ENCODE measurements around the gene U2AF2.

The U2AF2 gene

DNA sequence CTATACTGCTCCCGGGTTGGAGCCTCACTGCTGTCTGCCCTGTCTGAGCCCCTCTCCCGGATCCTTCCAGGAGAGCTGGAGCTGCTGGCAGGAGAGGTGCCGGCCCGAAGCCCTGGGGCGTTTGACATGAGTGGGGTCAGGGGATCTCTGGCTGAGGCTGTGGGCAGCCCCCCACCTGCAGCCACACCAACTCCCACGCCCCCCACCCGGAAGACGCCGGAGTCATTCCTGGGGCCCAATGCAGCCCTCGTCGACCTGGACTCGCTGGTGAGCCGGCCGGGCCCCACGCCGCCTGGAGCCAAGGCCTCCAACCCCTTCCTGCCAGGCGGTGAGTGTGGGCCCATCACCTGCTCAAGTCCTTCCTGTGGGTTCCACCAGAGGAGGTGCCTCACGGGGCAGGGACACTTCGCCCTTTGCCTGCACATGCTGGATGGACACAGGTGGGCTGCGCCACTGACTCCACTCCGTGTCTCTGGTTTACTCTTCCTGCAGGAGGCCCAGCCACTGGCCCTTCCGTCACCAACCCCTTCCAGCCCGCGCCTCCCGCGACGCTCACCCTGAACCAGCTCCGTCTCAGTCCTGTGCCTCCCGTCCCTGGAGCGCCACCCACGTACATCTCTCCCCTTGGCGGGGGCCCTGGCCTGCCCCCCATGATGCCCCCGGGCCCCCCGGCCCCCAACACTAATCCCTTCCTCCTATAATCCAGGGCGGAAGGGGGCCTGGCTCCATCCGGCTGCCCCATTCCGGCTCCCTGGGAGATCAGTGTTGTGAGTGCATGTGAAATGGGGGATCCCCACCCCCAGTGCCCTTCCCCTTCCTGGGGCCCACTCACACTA lies 40.0 kb downstream of the U2AF2 start:
- no peak for DNase-seq (ENCODE audit: low read depth)
- no peak overlapping the region for H3K4me3 ChIP-seq (ENCODE audit: low read depth, low read length)
- TF ChIP-seq, protein P1, sequence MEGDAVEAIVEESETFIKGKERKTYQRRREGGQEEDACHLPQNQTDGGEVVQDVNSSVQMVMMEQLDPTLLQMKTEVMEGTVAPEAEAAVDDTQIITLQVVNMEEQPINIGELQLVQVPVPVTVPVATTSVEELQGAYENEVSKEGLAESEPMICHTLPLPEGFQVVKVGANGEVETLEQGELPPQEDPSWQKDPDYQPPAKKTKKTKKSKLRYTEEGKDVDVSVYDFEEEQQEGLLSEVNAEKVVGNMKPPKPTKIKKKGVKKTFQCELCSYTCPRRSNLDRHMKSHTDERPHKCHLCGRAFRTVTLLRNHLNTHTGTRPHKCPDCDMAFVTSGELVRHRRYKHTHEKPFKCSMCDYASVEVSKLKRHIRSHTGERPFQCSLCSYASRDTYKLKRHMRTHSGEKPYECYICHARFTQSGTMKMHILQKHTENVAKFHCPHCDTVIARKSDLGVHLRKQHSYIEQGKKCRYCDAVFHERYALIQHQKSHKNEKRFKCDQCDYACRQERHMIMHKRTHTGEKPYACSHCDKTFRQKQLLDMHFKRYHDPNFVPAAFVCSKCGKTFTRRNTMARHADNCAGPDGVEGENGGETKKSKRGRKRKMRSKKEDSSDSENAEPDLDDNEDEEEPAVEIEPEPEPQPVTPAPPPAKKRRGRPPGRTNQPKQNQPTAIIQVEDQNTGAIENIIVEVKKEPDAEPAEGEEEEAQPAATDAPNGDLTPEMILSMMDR (IDR thresholded peaks at IDR 0.05; ENCODE audit: insufficient read depth, low read depth, low read length, missing control alignments) = no peak

DNA sequence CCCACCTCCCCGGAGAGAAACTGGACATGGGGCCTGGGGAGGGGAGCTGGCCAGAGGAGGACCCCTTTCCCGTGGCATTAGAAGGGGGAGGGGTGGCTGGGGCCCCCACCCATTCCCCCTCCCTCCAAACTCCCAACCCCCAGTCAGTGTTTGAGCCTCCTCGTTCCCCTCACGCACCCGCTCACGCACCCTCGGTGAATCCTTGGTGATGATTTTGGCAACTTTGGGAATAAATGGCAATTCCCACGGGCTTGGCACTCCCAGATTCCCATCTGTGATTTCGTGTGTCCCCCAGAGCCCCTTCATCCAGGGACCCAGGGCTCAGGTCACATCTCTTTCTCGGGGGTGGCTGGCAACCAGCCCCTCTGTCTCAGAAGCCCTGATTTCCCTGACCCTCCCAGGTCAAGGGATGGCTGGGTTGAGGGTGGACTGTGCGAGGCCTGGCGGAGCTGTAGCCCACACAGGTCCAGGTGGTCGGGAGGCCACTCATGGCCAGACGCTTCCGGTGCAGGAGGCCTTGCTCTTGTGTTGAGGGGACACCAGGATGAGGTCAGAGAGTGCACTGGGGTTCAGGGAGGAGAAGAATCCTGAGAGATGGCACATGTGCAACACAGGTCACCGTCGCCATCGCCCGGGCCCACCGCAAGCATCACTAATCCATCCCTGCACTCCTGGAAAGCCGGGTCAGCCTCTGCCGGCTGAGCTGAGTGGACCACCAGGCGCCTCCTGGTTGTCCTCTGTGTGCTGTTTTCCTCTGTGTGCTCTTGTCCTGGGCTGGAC lies 40.9 kb downstream of the U2AF2 start:
- TF ChIP-seq, protein P1 (IDR thresholded peaks at IDR 0.05; ENCODE audit: insufficient read depth, low read depth, low read length, missing control alignments) = no peak
- no peak for DNase-seq (ENCODE audit: low read depth)
- no peak overlapping the region for H3K4me3 ChIP-seq (ENCODE audit: low read depth, low read length)

DNA sequence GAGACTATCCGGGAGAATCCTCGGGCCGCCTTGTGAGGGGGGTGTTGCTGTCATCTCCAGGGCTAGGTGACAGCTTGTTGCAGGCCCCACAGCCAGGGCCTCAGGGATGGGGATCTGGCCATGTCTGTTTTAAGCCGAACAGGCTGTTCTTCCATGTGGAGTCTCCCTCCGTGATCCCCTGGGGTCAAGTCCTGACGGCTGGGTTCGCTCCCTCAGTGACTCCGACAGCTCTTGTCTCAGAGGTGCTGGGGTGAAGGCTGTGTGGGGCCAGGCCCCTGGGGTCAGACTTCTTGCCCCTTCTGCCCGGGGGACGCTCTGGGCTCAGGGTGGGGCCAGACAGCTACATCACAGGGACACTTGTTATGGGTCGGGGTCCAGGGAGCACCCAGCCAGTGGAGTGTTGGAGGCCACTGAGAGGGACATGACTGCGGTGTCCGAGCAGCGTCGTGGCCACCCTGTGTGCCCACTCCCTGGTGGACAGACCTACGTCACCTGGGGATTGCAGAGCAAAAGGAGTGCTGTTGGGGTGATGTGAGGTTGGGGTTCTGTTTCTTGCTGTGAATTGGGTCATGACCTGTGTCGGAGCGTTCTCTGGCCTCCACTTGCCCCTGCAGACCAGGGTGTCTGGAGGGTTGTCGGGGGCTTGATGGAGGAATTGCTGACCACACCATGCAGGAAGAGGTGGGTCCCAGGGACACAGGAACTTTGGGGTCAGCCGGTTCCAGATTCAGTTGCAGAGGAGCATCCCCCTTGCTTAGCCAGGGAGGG lies 41.6 kb downstream of the U2AF2 start:
- TF ChIP-seq, protein P1 (IDR thresholded peaks at IDR 0.05; ENCODE audit: insufficient read depth, low read depth, low read length, missing control alignments) = no peak
- no peak for DNase-seq (ENCODE audit: low read depth)
- H3K4me3 ChIP-seq (ENCODE audit: low read depth, low read length) = no peak overlapping the region

DNA sequence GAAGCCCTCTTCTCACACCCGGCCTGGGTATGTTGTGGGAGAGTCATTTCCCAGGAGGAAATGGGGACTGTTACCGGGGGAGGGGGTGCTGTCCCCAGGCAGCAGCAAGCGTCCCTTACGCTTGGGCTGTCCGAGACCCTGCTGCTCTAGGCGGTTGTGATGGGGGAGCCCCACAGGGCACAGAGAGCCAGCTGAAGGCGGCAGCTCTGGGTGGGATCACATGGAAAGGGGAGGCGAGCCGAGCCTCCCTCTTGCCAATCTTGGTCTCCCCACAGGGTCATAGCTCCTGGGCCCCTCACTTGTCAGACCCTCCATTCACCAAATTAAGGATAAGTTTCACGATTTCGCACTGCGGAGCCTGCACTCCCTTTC lies 42.2 kb downstream of the U2AF2 start:
- no peak overlapping the region for H3K4me3 ChIP-seq (ENCODE audit: low read depth, low read length)
- TF ChIP-seq, protein P1 (IDR thresholded peaks at IDR 0.05; ENCODE audit: insufficient read depth, low read depth, low read length, missing control alignments) = no peak

DNA sequence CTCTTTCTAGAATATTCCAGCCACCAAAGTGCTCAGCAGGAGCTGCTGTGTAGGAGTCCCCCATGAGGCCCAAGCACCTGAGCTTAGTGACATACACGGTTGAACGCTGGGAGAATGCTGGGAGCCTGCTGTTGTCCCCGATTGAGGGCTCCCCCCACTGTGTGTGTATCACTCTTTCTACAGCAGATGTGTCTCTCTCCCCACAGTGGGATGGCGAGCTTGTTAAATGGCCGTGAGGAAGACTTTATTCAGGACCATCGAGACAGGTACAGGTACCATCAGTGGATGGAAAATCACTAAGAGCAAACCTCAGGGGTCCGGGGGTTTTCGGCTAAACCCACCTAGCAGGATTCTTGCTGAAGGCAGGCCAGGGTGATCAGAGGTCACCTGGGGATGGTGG lies 42.9 kb downstream of the U2AF2 start:
- TF ChIP-seq, protein P1 (IDR thresholded peaks at IDR 0.05; ENCODE audit: insufficient read depth, low read depth, low read length, missing control alignments) = no peak
- no peak for DNase-seq (ENCODE audit: low read depth)
- no peak overlapping the region for H3K4me3 ChIP-seq (ENCODE audit: low read depth, low read length)

More for the DNA sequence above, 42.2 kb downstream of the U2AF2 start:
- no peak for DNase-seq (ENCODE audit: low read depth)

DNA sequence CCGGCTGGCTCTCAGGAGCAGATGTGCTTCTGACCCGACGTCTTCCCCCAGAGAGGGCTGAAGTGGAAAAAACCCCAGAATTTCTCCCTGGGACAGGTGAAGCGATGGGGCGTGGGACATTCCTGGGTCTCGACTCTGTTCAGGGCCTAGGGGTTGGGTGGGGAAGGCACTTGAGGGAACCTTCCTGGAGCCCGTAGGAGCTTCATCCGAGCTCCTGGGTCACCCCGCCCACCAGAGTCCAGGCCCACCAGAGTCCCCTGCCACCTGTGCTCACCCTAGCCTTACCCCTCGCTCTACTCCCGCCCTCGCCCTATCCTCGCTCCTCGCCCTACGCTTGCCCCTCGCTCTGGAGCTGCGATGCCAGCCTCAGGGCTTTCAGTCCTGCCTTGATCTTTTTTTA lies 43.4 kb downstream of the U2AF2 start:
- DNase-seq (ENCODE audit: low read depth) = no peak
- TF ChIP-seq, protein P1 (IDR thresholded peaks at IDR 0.05; ENCODE audit: insufficient read depth, low read depth, low read length, missing control alignments) = no peak
- H3K4me3 ChIP-seq (ENCODE audit: low read depth, low read length) = no peak overlapping the region
